GM11168 (cell line): ENCODE data around the gene SPDYC.

Experiments used
- in situ Hi-C: fragments of 300-500 bp; cut with MboI; formaldehyde crosslinking; loops from one replicate; pipeline ENCODE4 v1.12.0; 2022; ENCODE audit warnings: low sequenced_read_pairs; ENCODE audit not compliant: unreplicated experiment

Gene SPDYC

GRCh38 chr11:65194564-65194963, 24.5 kb downstream of the SPDYC start:
- in situ Hi-C loops, result no loop called here

DNA sequence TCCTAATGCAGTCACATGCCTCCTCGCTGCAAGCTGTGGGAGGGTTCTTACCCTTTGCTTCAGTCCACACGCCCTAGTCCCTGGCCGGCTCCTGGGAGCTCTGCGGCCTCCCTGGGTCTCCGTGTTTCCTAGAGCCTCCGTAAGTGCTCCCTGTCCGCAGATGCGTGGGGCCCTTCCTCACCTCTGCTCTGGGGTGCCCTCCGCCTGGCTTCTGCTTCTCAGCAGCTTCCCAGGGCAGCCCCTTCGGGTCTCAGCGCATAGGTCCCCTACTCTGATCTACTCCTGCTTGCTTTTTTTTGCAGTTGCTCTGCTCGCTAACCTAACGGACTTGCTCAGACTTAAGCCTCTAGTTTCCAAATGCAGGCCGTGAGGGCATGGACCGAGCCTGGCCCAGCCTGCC, 34.1 kb downstream of the SPDYC start:
- in situ Hi-C loops, result no loop called here

DNA sequence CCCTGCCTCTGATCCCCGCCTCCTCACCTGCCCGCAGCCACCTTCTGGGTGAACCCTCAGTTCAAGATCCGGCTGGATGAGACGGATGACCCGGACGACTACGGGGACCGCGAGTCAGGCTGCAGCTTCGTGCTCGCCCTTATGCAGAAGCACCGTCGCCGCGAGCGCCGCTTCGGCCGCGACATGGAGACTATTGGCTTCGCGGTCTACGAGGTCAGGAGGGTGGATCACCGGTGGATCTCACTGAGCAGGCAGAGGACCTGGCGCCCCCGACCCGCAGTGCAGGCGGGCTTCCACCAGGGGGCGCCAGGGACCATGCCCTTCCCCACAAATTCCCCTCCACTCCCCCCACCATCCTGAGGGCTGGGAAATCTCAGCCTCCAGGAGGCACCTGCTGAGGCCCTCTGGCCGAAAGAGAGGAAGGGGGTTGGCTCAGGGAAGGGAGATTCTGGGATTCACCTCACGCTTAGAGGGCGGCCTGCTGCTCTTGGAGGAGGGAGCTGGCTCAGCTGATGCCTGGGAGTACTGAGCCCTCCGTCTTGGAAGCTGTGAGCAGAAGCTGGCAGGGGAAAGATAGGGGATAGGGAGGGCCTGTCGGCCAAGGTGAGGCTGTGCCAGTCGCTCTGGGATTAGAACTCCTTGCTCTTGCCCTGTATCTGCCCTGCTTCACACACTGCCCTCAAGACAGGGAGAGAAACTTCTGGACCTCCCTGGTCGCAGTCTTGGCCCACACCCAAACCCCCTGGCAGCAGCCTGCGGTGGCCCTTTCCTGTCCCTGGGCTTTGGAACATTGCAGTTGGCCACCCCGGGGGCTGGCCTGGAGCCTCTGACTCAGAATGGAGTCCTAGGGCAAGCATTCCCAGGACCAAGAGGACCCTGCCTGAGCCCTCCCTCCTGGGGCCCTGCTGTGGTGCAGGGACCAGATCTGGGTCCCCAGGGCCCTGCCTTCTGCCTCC, 34.9 kb downstream of the SPDYC start:
- in situ Hi-C loops, result no loop called here

DNA sequence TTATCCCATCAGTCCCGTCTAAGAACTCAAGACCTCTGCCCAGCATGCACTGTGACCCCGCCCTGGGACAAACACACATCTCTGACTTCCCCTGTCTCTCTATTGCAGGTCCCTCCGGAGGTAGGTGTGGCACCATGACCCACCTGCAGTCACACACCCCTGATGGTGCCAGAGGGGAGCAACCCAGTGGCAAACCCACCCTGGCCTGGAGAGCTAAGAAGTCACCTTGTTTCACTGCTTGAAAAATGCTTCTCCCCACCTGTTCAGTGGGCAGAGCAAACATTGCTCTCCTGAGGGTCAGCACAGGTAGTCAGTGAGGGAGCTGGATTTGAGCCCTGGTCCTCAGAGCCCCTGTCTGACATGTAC, 35.6 kb downstream of the SPDYC start:
- in situ Hi-C loops, result no loop called here

- in situ Hi-C loops, result no loop called here
These were observed 36.4 kb downstream of the SPDYC start for GRCh38 chr11:65206441-65206841.

- in situ Hi-C loops, result no loop called here
These were observed 36.9 kb downstream of the SPDYC start for GRCh38 chr11:65206901-65207300.

DNA sequence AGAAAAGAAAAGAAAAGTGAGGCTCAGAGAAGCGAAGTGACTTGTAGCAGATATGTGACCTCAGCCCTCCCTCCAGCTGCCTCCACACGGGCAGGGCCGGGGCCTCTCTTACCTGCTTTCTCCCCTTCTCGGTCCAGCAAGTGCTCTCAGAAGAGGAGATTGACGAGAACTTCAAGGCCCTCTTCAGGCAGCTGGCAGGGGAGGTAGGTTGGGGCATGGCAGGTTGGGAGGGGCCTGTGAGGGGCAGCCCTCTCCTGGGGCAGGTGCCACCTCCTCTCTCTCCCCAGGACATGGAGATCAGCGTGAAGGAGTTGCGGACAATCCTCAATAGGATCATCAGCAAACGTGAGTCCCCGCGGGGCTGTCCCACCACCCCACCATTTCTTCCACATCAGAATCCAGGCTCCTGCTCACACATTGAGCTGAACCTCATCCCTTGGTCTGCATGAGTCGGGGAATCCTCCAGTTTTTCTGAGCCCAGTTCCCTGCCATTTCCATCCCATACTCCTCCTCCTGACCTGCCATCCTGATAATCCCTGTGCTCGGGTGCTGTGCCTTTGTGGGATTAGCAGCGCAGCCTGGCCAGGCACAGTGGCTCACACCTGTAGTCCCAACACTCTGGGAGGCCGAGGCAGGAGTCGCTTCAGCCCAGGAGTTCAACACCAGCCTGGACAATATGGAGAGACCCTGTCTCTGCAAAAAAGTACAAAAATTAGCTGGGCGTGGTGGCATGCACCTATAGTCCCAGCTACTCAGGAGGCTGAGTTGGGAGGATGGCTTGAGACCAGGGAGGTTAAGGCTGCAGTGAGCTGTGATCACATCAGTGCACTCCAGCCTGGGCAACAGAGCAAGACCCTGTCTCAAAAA, 38.1 kb downstream of the SPDYC start:
- in situ Hi-C loops, result no loop called here

GRCh38 chr11:65208785-65209710, 39.0 kb downstream of the SPDYC start:
- in situ Hi-C loops, result no loop called here

GRCh38 chr11:65209711-65210360, 39.8 kb downstream of the SPDYC start:
- in situ Hi-C loops, result no loop called here

DNA sequence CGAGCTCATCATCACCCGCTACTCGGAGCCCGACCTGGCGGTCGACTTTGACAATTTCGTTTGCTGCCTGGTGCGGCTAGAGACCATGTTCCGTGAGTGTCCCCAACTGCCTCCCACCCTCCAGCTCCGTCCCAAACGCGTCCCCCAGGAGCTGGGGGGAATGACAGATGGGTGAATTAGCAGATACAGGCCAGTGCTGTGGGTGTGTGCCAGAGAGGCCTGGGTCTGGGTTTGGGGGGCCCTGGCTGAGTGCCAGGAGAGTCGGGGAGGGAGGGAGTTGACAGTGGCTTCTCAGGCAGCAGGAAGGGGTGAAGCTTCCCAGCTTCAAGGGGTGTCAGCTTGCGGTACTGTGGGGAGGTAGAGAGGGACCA, 40.3 kb downstream of the SPDYC start:
- in situ Hi-C loops, result no loop called here

DNA sequence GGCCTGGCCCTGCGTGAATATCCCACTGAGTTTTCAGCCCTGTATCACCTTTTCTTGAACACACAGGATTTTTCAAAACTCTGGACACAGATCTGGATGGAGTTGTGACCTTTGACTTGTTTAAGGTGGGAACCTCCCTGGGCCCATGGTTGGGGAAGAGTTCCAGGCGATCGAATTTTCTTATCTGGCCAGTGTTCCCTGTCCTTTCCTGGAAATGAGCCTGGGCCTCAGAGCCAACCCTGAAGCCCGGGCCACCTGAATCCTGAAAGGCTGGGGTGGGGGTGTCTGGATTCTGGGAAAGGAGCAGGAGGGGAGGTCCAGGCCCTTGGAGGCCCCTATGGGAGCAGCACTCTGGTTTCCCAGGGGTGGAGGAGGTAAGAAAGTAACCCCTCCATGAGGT, 40.7 kb downstream of the SPDYC start:
- in situ Hi-C loops, result no loop called here

- in situ Hi-C loops, result no loop called here
These were observed 41.5 kb downstream of the SPDYC start for GRCh38 chr11:65211293-65212105.

- in situ Hi-C loops, result no loop called here
These were observed 42.3 kb downstream of the SPDYC start for GRCh38 chr11:65212226-65212801.

- in situ Hi-C loops, result no loop called here
These were observed 43.5 kb downstream of the SPDYC start for GRCh38 chr11:65213322-65214211.

DNA sequence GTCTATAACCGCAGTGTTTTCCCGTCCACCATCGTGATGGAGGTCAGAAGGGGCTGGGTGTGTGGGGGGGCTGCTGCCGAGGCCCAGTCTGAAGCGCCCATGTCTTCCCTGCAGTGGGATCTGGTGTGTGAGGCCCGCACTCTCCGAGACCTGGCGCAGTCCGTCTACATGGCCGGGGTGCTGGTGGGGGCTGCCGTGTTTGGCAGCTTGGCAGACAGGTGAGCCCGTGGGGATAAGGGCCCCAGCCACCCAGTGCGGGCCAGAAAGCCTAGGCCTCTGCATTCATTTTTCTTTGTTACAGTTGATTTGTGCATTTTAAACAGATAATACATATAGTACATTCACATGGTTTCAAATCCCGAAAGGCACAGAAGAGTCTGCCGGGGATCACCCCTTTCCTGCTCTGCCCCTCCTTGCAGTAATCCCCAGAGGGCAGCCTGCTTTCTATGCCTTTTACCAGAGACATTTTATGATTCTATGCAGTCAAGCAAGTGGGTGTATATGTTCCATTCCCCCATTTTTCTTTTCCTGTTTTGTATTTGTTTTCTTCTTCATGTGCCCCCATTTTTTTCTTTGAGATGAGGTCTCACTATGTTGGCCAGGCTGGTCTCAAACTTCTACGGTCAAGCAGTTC, 44.3 kb downstream of the SPDYC start:
- in situ Hi-C loops, result no loop called here

- in situ Hi-C loops, result no loop called here
These were observed 45.5 kb downstream of the SPDYC start for GRCh38 chr11:65215441-65216076.

GRCh38 chr11:65216830-65217229, 46.8 kb downstream of the SPDYC start:
- in situ Hi-C loops, result no loop called here
